ENCODE results near the gene CPXM2. TPM values are rescaled to one million over a fixed set of nuclear protein-coding genes. Genes with fewer than 3 reads are reported as not detected.

The CPXM2 gene
- polyA plus RNA-seq, 1 donor (not counting 4 experiments of a cell fraction or from before 2014, with no cell fraction given), result 0.03 TPM

DNA sequence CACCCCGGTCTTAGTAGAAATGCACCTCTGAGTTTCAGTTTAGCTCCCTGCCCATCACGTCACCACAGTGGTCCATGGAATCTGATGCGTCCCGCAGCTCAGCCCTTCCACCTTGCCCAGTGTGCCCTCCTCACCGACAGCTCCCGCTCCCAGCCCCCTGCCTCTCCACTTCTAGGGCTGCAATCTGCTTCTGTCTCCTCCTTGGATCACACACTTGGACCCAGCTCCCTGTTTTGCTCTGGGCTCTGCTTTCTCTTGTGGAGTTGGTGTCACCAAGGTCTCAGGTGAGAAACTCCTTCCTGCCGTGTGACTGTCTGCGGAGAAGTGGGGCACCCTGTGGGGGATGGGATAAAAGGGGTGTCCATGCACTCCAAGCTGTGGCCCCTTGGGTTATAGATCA lies 187.5 kb downstream of the CPXM2 start:
- dilution Hi-C loops (cut with MboI; ENCODE audit: extremely low pct_ligation_motif_present, low sequenced_read_pairs), result no loop called here
- Histone ChIP-seq H3K79me2 (ENCODE audit: control insufficient read depth, insufficient read depth, low read length) (no peaks in the 10 kb centered on the region), H3K9me3 (ENCODE audit: control insufficient read depth, low read depth, low read length) (no peaks in the 10 kb centered on the region)

DNA sequence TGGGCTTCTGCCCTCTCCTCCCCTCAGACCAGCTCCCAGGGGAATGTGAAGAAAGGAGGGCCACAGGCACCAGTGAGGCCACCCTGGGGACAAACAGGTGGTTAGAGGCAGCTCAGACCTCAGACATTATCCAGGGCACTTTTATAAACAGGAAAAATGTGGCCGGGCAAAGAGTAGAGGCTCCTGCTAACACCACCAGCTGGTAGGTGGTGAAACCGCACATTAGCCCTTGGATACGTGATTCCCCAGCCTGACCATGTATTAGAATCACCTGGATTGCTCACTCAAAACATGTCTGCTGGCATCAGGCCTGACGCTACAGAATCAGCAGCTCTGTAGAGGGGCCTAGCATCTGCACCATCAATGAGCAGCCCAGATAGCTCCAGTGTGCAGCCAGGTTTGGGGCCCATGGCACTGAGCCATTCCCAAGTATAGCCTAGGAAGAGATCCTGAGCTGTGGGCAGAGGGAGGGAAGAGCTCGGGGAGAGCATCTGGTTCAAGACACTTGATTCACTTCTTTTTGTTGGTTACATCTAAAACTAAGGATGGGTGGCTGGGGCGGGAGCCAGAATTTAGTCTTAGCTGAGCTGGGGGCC lies 188.3 kb downstream of the CPXM2 start:
- no peaks in the 10 kb centered on the region for H3K79me2 ChIP-seq (ENCODE audit: control insufficient read depth, insufficient read depth, low read length)
- TF ChIP-seq CTCF (optimal IDR thresholded peaks at IDR 0.05 in 1 of 3, IDR thresholded peaks at IDR 0.05 in 1 of 3, conservative IDR thresholded peaks at IDR 0.05 in 1 of 3; ENCODE audit: extremely low read depth in 1 of 3, insufficient read depth in 2 of 3, low read length in 3 of 3) (no peak), EZH2 (IDR thresholded peaks at IDR 0.05; ENCODE audit: low read length) (no peak)
- H3K9me3 ChIP-seq (ENCODE audit: control insufficient read depth, low read depth, low read length), result no peaks in the 10 kb centered on the region
- no peak overlapping the region for H3K4me3 ChIP-seq (ENCODE audit: control insufficient read depth in 2 of 3, extremely low read depth in 1 of 3, insufficient read depth in 2 of 3, low read depth in 1 of 3, low read length in 3 of 3)
- H3K9ac ChIP-seq (ENCODE audit: control insufficient read depth, extremely low read depth, insufficient read depth, low read length), result no peak overlapping the region
- H3K27me3 ChIP-seq (ENCODE audit: control insufficient read depth, extremely low read depth, insufficient read depth, low read length), result no peaks in the 10 kb centered on the region
- no peaks in the 10 kb centered on the region for H3K9me1 ChIP-seq (ENCODE audit: control insufficient read depth, extremely low read depth, insufficient read depth, low read length)
- no peaks in the 10 kb centered on the region for H3K36me3 ChIP-seq (ENCODE audit: control insufficient read depth in 2 of 2, extremely low read depth in 1 of 2, insufficient read depth in 2 of 2, low read length in 2 of 2)
- no peaks in the 10 kb centered on the region for H4K20me1 ChIP-seq (ENCODE audit: control insufficient read depth, extremely low read depth, insufficient read depth, low read length)
- H3K27ac ChIP-seq (ENCODE audit: control insufficient read depth, insufficient read depth, low read length), result no peak overlapping the region
- dilution Hi-C loops (cut with MboI; ENCODE audit: extremely low pct_ligation_motif_present, low sequenced_read_pairs), result no loop called here
- no peak overlapping the region for H3K4me2 ChIP-seq (ENCODE audit: control insufficient read depth, extremely low read depth, insufficient read depth, low read depth, low read length)
- H2AFZ ChIP-seq (ENCODE audit: control insufficient read depth, low read length), result no peak overlapping the region
- DNase-seq (ENCODE audit: low read depth, low spot score) (no peak), FAIRE-seq (no peak)
- no peaks in the 10 kb centered on the region for H3K4me1 ChIP-seq (ENCODE audit: control insufficient read depth, extremely low read depth, insufficient read depth, low read length)

More for the DNA sequence above, 187.5 kb downstream of the CPXM2 start:
- Histone ChIP-seq H3K9me1 (ENCODE audit: control insufficient read depth, extremely low read depth, insufficient read depth, low read length) (no peaks in the 10 kb centered on the region), H4K20me1 (ENCODE audit: control insufficient read depth, extremely low read depth, insufficient read depth, low read length) (no peaks in the 10 kb centered on the region), H3K9ac (ENCODE audit: control insufficient read depth, extremely low read depth, insufficient read depth, low read length) (no peak overlapping the region), H3K36me3 (ENCODE audit: control insufficient read depth in 2 of 2, extremely low read depth in 1 of 2, insufficient read depth in 2 of 2, low read length in 2 of 2) (no peaks in the 10 kb centered on the region), H3K27ac (ENCODE audit: control insufficient read depth, insufficient read depth, low read length) (no peak overlapping the region), H3K4me2 (ENCODE audit: control insufficient read depth, extremely low read depth, insufficient read depth, low read depth, low read length) (no peak overlapping the region), H2AFZ (ENCODE audit: control insufficient read depth, low read length) (no peak overlapping the region), H3K4me3 (ENCODE audit: control insufficient read depth in 2 of 3, extremely low read depth in 1 of 3, insufficient read depth in 2 of 3, low read depth in 1 of 3, low read length in 3 of 3) (no peak overlapping the region), H3K4me1 (ENCODE audit: control insufficient read depth, extremely low read depth, insufficient read depth, low read length) (no peaks in the 10 kb centered on the region), H3K27me3 (ENCODE audit: control insufficient read depth, extremely low read depth, insufficient read depth, low read length) (no peaks in the 10 kb centered on the region)
- TF ChIP-seq EZH2 (IDR thresholded peaks at IDR 0.05; ENCODE audit: low read length), result no peak
- no peak for TF ChIP-seq CTCF (optimal IDR thresholded peaks at IDR 0.05 in 1 of 3, IDR thresholded peaks at IDR 0.05 in 1 of 3, conservative IDR thresholded peaks at IDR 0.05 in 1 of 3; ENCODE audit: extremely low read depth in 1 of 3, insufficient read depth in 2 of 3, low read length in 3 of 3)
- no peak for FAIRE-seq
- DNase-seq (ENCODE audit: low read depth, low spot score), result no peak

Other genes with a start within 250 kb of the CPXM2 start
- gene GPR26, start 225.5 kb downstream of the CPXM2 start, polyA plus RNA-seq, result not detected in 3 replicates
- 21.4 to 39.1 TPM (median 24.5 TPM) in 3 replicates for gene CHST15, start 201.8 kb upstream of the CPXM2 start, polyA plus RNA-seq